NK-92 treated with Interleukin-12 subunit alpha and Interleukin-12 subunit beta, amount 100 ng/mL, for 24 hours (cell line): ENCODE results near the gene SLC35B2.

Source experiments
- DNase-seq: peaks from one replicate; lab custom pipeline; 2025; lab: John Stamatoyannopoulos, UW

SLC35B2 gene

GRCh38 chr6:44253307-44254101 is 3.8 kb downstream of the SLC35B2 start:
- DNase-seq, result no peak

DNA sequence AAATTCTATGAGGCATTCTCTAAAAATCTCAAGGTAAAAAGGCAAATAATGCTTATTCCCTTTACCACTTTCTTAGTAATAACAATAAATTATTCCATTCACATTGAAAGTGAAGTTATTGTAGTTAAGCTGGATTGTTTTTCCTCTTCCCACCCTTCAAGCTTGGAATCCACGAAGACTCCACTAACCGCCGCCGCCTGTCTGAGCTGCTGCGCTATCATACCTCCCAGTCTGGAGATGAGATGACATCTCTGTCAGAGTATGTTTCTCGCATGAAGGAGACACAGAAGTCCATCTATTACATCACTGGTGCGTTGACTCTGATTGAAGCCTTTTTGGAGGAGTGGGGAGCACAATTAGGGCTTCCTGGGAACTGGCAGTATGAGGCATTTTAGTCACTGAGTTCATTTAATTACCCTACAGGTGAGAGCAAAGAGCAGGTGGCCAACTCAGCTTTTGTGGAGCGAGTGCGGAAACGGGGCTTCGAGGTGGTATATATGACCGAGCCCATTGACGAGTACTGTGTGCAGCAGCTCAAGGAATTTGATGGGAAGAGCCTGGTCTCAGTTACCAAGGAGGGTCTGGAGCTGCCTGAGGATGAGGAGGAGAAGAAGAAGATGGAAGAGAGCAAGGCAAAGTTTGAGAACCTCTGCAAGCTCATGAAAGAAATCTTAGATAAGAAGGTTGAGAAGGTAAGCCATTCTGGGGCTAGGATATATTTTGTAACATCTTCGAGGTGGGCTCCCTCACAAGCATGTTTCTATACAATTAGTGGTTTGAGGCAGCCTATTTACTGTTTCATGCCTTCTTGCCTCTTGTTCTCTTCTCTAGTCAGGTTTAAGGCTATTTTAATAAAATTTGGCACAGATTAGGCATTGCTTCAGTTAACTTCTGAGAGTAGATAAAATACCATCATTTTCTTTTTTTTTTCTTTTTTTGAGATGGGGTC is 5.5 kb downstream of the SLC35B2 start:
- no peak for DNase-seq

GRCh38 chr6:44250718-44251123 is 6.6 kb downstream of the SLC35B2 start:
- DNase-seq, result no peak

- no peak for DNase-seq
Measured at GRCh38 chr6:44250067-44250717, 7.1 kb downstream of the SLC35B2 start.

DNA sequence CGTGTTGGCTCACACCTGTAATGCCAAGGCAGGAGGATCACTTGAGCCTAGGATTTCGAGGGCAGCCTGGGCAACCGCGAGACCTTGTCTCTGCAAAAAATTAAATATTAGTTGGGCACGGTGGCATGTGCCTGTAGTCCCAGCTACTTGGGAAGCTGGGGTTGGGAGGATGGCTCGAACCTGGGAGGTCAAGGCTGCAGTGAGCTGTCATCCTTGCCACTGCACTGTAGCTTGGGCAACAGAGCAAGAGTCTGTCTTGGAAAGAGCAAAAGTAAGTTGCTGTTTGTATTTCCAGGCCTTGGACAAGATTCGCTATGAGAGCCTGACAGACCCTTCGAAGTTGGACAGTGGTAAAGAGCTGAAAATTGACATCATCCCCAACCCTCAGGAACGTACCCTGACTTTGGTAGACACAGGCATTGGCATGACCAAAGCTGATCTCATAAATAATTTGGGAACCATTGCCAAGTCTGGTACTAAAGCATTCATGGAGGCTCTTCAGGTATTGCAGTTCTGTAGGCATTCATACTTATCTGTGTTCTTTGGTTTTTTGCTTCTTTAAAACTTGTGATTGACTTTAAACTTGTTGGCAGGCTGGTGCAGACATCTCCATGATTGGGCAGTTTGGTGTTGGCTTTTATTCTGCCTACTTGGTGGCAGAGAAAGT is 8.1 kb downstream of the SLC35B2 start:
- no peak for DNase-seq

DNA sequence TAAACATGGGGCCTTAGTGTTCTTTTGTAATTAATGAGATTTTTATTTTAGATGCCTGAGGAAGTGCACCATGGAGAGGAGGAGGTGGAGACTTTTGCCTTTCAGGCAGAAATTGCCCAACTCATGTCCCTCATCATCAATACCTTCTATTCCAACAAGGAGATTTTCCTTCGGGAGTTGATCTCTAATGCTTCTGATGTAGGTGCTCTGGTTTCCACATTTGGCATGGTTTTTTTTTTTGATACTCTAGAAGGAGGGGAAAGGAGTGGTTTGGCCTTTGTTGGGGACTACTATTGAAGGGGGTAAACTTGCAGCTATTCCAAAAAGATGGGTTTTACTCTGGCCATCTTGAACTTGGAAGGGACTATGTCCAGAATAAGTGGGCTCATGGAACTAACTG is 8.7 kb downstream of the SLC35B2 start:
- DNase-seq, result no peak

- DNase-seq, result peak; percentile 84
Measured at GRCh38 chr6:44247338-44248302, 9.7 kb downstream of the SLC35B2 start.

DNA sequence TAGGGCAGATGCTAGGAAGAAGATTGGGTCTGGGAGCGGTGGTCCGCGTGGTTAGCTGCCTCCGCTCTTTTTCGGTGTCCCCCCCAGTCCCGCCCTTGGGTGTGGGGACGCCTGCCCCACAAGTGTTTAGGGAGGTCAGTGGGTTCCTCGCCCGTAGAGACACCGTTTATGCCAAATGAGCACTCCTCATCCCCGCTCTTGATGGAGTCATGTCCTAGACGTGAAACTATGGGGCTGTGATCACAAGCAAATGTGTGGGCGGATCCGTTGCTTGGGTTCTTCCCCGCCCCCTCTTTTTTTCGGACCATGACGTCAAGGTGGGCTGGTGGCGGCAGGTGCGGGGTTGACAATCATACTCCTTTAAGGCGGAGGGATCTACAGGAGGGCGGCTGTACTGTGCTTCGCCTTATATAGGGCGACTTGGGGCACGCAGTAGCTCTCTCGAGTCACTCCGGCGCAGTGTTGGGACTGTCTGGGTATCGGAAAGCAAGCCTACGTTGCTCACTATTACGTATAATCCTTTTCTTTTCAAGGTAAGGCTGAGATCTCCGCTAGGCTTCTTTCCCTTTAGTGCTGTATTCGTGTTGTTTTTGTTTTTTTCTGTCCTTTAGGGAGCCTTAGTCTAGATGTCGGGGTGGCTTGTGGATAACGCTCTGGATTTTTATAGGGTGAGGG is 10.5 kb downstream of the SLC35B2 start, which contains the start of gene HSP90AB1:
HSP90AB1 (plus strand) TSS at position 439 of the 675 bp plus-strand sequence. CDS start 1,529 bp downstream, outside the sequence.
- peak; percentile 93 for DNase-seq

DNA sequence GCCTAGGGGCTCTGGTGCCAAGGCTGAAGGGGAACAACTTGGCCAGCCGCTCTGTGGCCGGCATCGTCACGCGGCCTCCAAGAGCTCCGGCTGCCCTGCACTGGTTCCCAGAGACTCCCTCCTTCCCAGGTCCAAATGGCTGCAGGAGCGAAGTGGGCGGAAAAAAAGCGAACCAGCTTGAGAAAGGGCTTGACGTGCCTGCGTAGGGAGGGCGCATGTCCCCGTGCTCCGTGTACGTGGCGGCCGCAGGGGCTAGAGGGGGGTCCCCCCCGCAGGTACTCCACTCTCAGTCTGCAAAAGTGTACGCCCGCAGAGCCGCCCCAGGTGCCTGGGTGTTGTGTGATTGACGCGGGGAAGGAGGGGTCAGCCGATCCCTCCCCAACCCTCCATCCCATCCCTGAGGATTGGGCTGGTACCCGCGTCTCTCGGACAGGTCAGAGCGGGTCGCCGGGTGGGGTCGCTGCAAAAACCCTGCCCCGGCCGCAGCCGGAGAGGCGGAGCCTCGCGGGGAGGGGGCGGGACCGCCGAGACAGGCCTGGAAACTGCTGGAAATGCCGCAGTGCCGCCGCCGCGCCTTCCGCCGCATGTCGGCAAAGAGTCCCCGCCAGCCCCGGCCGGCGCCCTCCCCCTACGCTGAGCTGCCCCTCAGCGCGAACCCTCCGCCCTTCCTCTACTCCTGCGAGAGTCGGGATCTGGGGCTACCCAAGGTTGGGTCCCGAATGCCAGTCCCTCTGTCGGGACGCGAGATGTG is 11.2 kb downstream of the SLC35B2 start:
- DNase-seq, result peak; percentile 69

DNA sequence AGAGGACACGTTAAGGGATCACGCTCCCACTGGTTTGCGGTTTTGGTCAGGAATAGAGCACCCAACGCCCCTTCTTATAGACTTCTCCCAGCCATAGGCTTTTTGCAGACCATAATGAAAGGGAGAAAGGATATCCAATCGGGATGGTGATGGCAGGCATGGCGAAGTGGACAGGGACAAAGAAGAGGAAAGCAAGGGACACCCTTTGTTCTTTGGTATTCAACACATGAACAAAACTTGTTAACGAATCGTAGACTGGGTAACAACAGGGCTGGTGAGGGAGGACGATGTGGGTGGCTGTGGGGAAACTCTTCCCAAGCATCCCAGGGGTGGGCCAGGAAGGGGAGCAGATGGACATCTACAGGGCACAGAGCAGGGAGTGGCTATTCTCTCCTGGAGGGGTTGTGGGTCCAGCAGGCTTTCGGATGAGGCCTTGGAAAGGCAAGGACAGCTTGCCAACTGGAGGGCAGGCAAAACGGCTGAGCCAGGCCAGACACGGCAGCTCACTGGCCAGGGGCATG is 11.9 kb downstream of the SLC35B2 start:
- DNase-seq, result no peak

DNA sequence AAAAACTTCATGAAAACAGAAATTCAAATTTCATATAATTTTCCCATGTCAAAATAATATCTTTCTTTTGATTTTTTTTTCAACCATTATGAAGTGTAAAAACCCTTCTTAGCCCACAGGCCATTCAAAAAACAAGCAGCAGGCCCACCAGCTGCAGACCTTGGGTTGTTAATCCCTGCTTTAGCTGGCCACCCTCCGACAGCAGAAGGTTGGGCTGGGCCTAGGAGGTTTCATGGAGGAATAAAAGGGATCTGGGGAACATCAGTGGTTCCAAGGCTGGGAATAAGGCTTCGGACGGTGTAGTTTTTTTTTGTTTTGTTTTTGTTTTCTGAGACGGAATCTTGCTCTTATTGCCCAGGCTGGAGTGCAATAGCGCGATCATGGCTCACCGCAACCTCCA is 14.0 kb downstream of the SLC35B2 start:
- no peak for DNase-seq

- no peak for DNase-seq
Measured at GRCh38 chr6:44238687-44239350, 18.5 kb downstream of the SLC35B2 start.

DNA sequence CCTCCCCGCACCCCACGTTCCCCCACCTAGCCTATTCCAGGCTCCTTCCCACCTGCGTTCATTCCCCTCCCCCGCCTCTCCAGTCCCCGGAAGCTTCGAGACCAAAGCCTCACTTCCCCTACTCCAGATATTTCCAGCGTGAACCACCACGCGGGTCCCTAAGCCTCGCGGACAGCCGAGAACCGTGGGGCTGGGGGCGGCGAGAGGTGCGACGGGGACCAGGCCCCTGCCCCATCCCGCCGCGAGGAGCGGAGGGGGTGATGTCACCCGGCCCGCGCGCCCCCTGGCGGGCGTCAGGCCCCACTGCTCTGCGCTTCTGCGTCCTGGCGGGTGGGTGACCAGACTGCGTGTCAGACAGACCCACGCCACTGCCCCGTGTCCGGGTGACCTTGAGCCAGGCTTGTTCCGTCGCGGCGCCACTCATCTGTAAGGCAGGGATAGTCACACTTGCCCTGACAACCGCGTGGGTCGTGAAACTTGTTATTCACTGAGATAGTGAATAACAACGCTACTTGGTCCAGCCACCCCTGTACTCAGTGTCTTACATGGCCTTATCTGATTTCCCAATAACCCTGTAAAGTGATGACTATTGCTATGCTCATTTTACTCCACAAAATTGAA is 19.4 kb downstream of the SLC35B2 start:
- peak; percentile 53 for DNase-seq

- peak; percentile 36 for DNase-seq
Measured at GRCh38 chr6:44237021-44237812, 20.1 kb downstream of the SLC35B2 start.

DNA sequence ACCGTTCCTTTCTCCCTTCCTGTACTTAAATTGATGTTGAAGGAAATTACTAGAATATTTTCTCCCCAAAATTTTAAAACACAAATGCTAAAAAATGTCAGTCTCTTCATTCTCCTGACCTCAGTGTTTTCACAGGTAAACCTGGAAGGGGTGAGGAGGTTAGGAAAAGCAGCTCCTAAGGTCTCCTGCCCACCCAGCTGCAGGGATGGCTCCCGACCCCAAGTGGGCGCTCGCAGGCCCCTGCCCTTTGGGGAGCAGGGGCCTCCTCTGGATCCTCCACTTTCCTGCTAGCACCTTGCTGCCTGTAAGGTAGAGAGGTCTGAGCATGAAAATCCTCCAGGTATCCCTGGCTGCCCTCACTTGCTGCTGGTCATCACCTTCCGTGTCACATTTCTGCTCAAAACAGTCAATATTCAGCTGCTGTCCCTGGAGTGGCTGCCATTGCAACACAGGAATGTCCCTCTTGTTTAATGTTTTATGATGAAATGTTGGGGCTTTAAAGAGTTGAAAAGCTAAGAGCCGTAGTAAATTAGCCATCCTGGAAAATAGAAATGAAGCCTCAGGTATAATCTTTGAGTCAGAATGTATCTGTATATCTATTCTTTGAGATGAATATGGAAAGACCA is 21.3 kb downstream of the SLC35B2 start:
- no peak for DNase-seq

GRCh38 chr6:44235269-44235668 is 22.1 kb downstream of the SLC35B2 start:
- DNase-seq, result no peak
